HG03025 (cell line): ENCODE results near the gene UPK1A.
"Not testable (repeated sequence)": the region's sequence is repeated elsewhere in the genome, so short reads cannot be mapped to it uniquely, and the experiment has no call there.

Experiments used
- ATAC-seq: cut with Tn5 transposase; IDR thresholded peaks from one replicate; pipeline ENCODE4 v1.9.1; 2021; ENCODE audit warnings: mild to moderate bottlenecking, moderate library complexity; ENCODE audit not compliant: unreplicated experiment, low FRiP score

The UPK1A gene

DNA sequence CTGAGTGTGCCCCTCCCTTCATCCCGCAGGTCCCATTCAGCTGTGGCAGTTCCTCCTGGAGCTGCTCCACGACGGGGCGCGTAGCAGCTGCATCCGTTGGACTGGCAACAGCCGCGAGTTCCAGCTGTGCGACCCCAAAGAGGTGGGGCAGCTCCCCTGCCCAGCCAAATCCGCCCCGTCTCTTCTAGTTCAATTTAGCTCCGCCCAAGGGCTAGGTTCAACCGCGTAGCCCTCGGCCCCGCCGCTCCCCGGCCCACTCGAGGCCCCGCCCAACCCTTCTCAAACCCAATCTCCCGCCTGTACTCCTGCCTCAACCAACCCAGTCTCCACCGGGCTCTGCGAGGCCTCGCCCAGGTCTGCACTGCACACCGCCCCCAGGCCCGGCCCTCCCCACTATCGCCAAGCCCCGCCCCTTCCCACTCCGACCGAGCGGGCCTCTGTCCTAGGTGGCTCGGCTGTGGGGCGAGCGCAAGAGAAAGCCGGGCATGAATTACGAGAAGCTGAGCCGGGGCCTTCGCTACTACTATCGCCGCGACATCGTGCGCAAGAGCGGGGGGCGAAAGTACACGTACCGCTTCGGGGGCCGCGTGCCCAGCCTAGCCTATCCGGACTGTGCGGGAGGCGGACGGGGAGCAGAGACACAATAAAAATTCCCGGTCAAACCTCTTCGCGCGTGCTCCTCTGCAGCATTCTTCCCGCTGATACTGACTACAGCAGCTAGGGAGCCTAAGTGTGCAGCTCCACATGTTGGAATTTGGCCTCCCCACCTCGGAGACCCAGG, 21.9 kb upstream of the UPK1A start:
- peak; percentile 60 for ATAC-seq

GRCh38 chr19:35644987-35645679, 21.2 kb upstream of the UPK1A start:
- ATAC-seq = no peak

DNA sequence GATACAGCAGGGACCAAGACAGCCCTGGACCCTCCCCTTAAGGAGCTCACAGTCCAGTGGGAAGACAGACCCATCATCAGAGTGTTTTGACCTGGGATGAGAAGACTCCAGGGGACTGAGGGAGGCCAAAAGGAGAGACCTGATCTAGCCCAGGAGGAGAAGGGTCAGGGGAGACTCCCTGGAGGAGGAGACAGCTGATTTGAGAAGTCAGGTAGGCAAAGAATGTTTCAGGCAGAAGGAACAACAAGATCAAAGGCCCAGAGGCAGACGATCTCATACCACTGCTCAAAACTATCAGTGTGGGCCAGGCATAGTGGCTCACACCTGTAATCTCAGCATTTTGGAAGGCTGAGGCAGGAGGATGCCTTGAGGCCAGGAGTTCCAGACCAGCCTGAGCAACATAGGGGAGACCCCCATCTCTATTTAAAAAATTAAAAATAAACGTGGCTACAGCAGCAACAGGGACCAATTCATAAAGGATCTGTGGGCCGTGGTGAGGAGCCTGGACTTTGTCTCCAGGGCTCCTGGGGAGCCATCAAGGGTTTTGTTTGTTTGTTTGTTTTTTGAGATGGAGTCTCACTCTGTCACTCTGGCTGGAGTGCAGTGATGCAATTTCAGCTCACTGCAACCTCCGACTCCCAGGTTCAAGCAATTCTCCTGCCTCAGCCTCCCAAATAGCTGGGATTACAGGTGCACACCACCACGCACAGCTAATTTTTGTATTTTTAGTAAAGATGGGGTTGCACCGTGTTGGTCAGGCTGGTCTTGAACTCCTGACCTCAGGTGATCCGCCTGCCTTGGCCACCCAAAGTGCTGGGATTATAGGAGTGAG, 20.4 kb upstream of the UPK1A start:
- no peak for ATAC-seq

- peak; percentile 37 for ATAC-seq
Observed at GRCh38 chr19:35648017-35648961, 18.0 kb upstream of the UPK1A start, which contains the start of gene COX6B1. COX6B1 (plus strand) TSS chr19:35648323; CDS start chr19:35651244, 2,921 bp downstream.

- ATAC-seq = no peak
Observed at GRCh38 chr19:35650581-35650980, 15.7 kb upstream of the UPK1A start.

GRCh38 chr19:35654828-35655227, 11.5 kb upstream of the UPK1A start:
- ATAC-seq = not testable (repeated sequence)

- ATAC-seq = no peak
Observed at GRCh38 chr19:35655600-35655999, 10.7 kb upstream of the UPK1A start.

DNA sequence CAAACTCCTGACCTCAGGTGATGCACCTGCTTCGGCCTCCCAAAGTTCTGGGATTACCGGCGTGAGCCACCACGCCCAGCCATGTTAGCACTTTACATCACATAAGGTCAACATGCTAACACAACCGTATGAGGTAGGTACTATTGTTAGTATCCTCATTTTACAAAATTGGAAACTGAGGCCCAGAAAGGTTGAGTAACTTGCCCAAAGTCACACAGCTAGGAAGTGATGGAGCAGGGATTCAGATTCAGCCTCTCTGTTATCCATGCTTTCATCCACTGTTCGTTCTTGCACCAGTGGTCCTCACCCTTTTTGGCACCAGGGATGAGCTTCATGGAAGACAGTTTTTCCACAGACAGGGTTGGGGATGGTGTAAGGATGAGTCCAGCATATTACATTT, 9.6 kb upstream of the UPK1A start:
- no peak for ATAC-seq

DNA sequence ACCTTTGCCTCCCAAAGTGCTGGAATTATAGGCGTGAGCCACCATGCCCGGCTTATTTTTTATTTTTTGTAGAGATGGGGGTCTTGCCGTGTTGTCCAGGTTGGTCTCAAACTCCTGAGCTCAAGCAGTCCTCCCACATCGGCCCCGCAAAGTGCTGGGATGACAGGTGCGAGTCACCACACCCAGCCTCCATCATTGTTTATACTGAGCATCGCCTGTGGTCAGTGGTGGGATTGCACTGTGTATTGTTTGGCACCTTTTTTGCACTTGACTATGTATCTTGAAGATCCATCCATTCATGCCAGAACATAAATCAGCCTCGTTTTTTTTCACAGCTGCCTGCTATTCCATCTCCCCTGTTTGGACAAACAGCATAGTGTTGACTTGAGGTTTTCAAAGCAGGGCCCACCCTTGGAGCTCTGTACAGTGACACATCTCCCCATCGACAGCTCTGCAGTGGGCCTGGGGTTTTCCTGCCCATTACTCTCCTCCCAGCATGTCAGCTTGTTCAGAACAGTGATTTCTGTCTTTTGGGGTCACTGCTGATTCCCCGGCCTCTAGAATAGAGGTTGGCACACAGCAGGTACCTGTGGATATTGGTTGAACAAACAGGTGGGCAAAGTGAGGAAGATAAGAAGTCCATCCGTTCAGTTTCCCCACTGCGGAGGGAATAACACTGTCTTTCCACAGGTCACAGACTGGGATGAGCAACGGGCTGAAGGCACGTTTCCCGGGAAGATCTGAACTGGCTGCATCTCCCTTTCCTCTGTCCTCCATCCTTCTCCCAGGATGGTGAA, 8.2 kb upstream of the UPK1A start:
- no peak for ATAC-seq

DNA sequence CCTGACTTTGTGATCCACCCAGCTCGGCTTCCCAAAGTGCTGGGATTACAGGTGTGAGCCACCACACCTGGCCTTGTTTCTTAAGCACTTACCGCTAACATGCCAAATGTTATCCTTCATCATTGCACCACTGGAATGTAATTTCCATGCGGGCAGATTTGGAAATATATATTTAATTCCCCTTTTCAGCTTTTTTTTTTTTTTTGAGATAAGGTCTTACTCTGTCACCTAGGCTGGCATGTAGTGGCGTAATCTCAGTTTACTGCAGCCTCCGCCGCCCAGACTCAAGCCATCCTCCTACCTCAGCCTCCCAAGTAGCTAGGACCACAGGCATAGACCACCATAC, 4.3 kb upstream of the UPK1A start:
- no peak for ATAC-seq

DNA sequence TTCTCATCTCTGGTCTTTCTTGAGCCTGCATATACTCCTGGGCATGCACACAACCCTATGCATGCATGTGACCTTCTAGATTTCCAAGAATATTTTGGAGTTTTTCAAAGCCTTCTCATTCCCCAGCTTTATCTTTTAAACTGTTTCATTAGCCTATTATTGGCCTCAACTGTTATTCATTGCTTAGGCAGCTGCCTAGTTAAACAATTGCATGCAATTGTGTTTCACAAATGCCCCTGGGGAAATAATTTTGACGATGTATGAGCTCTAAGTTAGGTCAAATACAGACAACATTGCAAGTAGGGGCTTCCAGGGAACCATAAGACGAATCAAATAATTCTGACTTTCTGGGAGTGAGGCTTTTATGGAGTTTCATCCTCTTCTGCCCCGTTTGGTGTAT, 2.3 kb upstream of the UPK1A start:
- ATAC-seq = no peak

DNA sequence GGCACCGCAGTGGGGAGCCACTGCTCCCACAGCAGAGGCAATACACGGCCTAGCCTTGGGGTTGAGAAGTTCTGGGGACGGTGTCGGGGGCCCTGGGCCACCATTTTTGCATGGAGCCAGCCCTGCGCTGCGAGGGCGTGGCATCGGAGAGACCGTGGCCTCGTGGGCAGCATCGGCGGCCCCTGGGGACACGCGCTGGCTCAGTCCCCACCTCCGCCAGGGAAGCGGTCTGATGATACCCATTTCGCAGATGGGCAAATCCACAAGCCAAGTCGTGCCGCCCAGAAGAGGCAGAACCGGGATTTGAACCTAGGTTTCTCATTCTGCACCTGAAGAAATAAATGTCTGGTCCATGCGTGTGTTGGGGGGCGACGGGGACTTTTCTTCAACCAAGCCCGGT, 1.2 kb upstream of the UPK1A start:
- no peak for ATAC-seq

DNA sequence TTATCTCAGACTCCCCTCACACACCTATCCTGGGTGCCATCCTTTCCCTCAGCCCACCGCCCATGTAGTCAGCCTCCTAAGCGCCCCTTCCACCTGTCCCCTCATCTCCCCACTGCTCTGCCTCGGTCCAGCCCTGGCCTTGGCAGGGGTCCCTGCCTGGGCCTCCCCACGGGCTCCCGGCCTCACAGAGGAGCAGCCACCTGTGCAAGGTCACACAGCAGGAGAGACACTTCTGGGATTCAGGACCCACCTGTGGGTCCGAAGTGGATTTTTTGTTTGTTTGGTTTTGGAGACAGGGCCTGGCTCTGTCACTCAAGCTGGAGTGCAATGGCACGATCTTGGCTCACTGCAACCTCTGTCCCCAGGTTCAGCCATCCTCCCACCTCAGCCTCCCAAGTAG, 713 bp upstream of the UPK1A start:
- no peak for ATAC-seq

DNA sequence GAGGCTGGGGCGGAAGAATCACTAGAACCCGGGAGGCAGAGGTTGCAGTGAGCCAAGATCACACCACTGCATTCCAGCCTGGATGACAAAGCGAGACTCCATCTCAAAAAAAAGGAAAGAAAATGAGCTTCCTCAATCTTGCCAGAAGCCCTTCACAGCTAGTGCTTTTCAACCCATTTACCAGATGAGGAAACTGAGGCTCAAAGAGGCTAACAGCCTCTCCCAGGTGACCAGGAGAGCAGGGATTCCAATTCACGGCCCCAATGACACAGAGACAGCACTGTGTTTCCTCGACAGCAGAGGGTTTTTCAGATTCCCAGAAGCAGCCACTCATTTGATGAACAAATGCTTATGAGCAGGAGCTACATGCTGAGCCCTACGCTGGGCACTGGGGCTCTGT, 3.2 kb downstream of the UPK1A start:
- ATAC-seq = no peak

DNA sequence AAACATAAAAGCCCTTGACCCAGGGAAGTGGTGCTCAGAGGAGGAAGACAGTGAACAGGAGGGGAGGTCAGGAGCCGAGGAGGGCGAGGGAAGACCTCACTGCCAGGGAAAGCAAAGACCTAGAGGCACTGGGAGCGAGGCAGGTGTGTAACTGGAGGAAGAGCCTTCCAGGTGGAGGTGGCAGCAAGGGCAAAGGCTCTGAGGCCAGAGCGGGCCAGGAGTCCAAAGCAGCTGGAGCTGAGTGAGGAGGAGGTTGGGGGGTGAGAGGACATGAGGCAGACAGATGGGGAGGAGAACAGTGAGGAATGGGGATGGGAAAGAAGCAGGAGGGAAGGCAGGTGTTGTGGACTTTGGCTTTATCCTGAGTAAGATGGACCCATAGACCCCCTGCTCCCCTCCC, 3.7 kb downstream of the UPK1A start:
- no peak for ATAC-seq

GRCh38 chr19:35670686-35671085, 4.4 kb downstream of the UPK1A start:
- no peak for ATAC-seq

GRCh38 chr19:35671818-35672217, 5.5 kb downstream of the UPK1A start:
- ATAC-seq = no peak

GRCh38 chr19:35673121-35673804, 6.9 kb downstream of the UPK1A start:
- no peak for ATAC-seq
